ENCODE results near the gene RFX5. TPM values are rescaled to one million over a fixed set of nuclear protein-coding genes. Genes with fewer than 3 reads are reported as not detected.
A peak's percentile ranks its signal among the peaks of the same experiment; 100 is the strongest.

The RFX5 gene
- total and polyA plus RNA-seq, 2 of the 13 experiments (the other 11 are each of a cell fraction or from before 2014, with no cell fraction given): 17.9 to 36.2 TPM

DNA sequence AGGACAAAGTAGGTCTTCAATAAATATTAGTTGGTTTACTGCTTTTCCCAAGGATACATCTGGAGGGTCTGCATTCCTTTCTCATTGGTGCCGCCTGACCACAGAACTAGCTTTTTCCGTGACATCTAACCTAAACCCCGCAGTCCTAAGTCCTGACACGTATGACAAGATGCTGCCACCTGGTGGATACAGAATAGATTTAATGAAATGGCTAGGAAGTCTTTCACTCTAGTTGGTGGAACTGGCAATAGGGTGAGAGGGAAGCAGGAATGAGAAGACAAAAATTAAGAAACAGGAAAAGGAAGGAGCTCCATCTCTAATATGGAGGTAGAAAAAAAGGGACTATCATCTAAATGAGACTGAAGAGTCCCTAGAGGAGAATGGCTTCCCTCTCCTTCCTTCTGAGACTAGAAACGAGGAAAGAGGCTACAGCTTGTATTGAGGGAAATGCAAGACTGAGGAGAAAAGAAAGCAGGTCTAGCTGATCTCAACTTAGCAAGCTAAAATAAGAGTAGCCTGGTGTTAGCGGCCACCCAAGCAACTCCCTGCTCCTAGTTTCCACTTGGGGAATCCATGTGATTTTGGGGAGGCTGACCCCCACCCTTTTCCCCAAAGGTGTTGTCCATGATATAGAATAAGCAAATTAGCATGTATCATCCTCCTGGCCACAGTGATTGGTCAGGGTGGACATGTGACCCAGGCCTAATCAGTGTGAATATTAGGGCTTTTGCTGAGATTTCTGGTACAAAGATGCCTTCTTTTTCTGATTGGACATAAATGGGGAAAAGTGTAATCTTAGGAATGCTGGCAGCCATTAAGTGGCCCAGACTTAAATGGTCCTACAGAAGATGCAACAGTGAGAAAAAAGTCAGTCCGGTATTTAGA is 5.9 kb downstream of the RFX5 start:
- H4K20me1 ChIP-seq (ENCODE audit: insufficient read depth, low read length): no peaks in the 10 kb centered on the region
- H3K4me1 ChIP-seq (ENCODE audit: insufficient read depth, low read length): peaks cover 6% of the 10 kb centered on the region
- intact Hi-C loops (cut with micrococcal nuclease; ENCODE audit: unreplicated experiment) (loop anchor here (1.0 to 2.0 kb wide), 2 partner anchors 40 to 58 kb away; partner anchors contain the start of gene PSMB4), in situ Hi-C loops (cut with HindIII; ENCODE audit: extremely low pct_ligation_motif_present, low pct_unique_long_range_greater_than_20kb) (loop anchor here (5.0 kb wide), 1 partner anchor 39 kb away; no protein-coding TSS in a partner anchor)
- H3K9ac ChIP-seq (ENCODE audit: insufficient read depth, low read depth, low read length): no peak overlapping the region
- no peak overlapping the region for H3K27ac ChIP-seq (ENCODE audit: extremely low read length, insufficient read depth, low read length)
- H3K79me2 ChIP-seq (ENCODE audit: insufficient read depth, low read length): no peaks in the 10 kb centered on the region
- no peak overlapping the region for H2AFZ ChIP-seq (ENCODE audit: low read length)
- H3K4me3 ChIP-seq (replicated peaks in 1 of 3; ENCODE audit: insufficient read depth in 1 of 3, low read depth in 2 of 3, low read length in 3 of 3): no peak overlapping the region
- peak; percentile 88 for ATAC-seq
- no peak overlapping the region for H3K4me2 ChIP-seq (ENCODE audit: low read depth, low read length)
- DNase-seq (ENCODE audit: low spot score): peak; percentile 85
- peaks cover 7 to 24% of the 10 kb centered on the region in 2 experiments; a peak in 3 of 5 replicates for H3K36me3 ChIP-seq (replicated peaks in 1 of 2; ENCODE audit: control insufficient read depth in 1 of 2, insufficient read depth in 2 of 2, low read length in 2 of 2)
- 47% methylated on average over 7 of the region's 7 CpGs for WGBS (ENCODE audit: low lambda C conversion rate)
- ChIA-PET CTCF (ENCODE audit: low intra/inter-chr PET ratio, low total read pairs) (interaction anchor here (1.4 to 3.1 kb wide), 2 partner anchors 39 to 145 kb away, joined by 4 to 56 read pairs; no protein-coding TSS in a partner anchor), POLR2A (interaction anchor here (0.8 to 1.6 kb wide), 7 partner anchors 14 to 144 kb away, joined by 3 to 13 read pairs (median 4); partner anchors contain the start of genes PI4KB, PSMB4, PSMD4 and ZNF687)
- no TSS peak for BruUV-seq (replicated peaks)
- H3K27me3 ChIP-seq (ENCODE audit: control insufficient read depth in 1 of 2, insufficient read depth in 2 of 2, low read length in 2 of 2): no peaks in the 10 kb centered on the region
- H3K9me3 ChIP-seq (ENCODE audit: low read length): no peaks in the 10 kb centered on the region
- FAIRE-seq: peak; percentile 87
- no peak for TF ChIP-seq IRX3 (CRISPR knock-in tag; IDR thresholded peaks at IDR 0.05; ENCODE audit: borderline replicate concordance, low read depth)
- TF ChIP-seq ZNF614 (CRISPR knock-in tag; IDR thresholded peaks at IDR 0.05; ENCODE audit: borderline replicate concordance): no peak
- TF ChIP-seq, protein P1, sequence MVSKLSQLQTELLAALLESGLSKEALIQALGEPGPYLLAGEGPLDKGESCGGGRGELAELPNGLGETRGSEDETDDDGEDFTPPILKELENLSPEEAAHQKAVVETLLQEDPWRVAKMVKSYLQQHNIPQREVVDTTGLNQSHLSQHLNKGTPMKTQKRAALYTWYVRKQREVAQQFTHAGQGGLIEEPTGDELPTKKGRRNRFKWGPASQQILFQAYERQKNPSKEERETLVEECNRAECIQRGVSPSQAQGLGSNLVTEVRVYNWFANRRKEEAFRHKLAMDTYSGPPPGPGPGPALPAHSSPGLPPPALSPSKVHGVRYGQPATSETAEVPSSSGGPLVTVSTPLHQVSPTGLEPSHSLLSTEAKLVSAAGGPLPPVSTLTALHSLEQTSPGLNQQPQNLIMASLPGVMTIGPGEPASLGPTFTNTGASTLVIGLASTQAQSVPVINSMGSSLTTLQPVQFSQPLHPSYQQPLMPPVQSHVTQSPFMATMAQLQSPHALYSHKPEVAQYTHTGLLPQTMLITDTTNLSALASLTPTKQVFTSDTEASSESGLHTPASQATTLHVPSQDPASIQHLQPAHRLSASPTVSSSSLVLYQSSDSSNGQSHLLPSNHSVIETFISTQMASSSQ (IDR thresholded peaks at IDR 0.05; ENCODE audit: low read depth): no peak
- TF ChIP-seq, protein P1 (CRISPR knock-in tag; IDR thresholded peaks at IDR 0.05; ENCODE audit: borderline replicate concordance): no peak
- TF ChIP-seq, protein P2, sequence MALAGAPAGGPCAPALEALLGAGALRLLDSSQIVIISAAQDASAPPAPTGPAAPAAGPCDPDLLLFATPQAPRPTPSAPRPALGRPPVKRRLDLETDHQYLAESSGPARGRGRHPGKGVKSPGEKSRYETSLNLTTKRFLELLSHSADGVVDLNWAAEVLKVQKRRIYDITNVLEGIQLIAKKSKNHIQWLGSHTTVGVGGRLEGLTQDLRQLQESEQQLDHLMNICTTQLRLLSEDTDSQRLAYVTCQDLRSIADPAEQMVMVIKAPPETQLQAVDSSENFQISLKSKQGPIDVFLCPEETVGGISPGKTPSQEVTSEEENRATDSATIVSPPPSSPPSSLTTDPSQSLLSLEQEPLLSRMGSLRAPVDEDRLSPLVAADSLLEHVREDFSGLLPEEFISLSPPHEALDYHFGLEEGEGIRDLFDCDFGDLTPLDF (CRISPR knock-in tag; IDR thresholded peaks at IDR 0.05): no peak
- TF ChIP-seq, protein P3, sequence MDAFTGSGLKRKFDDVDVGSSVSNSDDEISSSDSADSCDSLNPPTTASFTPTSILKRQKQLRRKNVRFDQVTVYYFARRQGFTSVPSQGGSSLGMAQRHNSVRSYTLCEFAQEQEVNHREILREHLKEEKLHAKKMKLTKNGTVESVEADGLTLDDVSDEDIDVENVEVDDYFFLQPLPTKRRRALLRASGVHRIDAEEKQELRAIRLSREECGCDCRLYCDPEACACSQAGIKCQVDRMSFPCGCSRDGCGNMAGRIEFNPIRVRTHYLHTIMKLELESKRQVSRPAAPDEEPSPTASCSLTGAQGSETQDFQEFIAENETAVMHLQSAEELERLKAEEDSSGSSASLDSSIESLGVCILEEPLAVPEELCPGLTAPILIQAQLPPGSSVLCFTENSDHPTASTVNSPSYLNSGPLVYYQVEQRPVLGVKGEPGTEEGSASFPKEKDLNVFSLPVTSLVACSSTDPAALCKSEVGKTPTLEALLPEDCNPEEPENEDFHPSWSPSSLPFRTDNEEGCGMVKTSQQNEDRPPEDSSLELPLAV (CRISPR knock-in tag; conservative IDR thresholded peaks at IDR 0.05; ENCODE audit: low read depth): no peak
- TF ChIP-seq, protein P4, sequence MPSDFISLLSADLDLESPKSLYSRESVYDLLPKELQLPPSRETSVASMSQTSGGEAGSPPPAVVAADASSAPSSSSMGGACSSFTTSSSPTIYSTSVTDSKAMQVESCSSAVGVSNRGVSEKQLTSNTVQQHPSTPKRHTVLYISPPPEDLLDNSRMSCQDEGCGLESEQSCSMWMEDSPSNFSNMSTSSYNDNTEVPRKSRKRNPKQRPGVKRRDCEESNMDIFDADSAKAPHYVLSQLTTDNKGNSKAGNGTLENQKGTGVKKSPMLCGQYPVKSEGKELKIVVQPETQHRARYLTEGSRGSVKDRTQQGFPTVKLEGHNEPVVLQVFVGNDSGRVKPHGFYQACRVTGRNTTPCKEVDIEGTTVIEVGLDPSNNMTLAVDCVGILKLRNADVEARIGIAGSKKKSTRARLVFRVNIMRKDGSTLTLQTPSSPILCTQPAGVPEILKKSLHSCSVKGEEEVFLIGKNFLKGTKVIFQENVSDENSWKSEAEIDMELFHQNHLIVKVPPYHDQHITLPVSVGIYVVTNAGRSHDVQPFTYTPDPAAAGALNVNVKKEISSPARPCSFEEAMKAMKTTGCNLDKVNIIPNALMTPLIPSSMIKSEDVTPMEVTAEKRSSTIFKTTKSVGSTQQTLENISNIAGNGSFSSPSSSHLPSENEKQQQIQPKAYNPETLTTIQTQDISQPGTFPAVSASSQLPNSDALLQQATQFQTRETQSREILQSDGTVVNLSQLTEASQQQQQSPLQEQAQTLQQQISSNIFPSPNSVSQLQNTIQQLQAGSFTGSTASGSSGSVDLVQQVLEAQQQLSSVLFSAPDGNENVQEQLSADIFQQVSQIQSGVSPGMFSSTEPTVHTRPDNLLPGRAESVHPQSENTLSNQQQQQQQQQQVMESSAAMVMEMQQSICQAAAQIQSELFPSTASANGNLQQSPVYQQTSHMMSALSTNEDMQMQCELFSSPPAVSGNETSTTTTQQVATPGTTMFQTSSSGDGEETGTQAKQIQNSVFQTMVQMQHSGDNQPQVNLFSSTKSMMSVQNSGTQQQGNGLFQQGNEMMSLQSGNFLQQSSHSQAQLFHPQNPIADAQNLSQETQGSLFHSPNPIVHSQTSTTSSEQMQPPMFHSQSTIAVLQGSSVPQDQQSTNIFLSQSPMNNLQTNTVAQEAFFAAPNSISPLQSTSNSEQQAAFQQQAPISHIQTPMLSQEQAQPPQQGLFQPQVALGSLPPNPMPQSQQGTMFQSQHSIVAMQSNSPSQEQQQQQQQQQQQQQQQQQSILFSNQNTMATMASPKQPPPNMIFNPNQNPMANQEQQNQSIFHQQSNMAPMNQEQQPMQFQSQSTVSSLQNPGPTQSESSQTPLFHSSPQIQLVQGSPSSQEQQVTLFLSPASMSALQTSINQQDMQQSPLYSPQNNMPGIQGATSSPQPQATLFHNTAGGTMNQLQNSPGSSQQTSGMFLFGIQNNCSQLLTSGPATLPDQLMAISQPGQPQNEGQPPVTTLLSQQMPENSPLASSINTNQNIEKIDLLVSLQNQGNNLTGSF (CRISPR knock-in tag; IDR thresholded peaks at IDR 0.05): no peak
- no peak for TF ChIP-seq ZNF260 (CRISPR knock-in tag; IDR thresholded peaks at IDR 0.05; ENCODE audit: borderline replicate concordance, low read depth)

Measured in HepG2 (cell line).